ENCODE results near the gene SEC11A. TPM values are rescaled to one million over a fixed set of nuclear protein-coding genes. Genes with fewer than 3 reads are reported as not detected.
A peak's percentile ranks its signal among the peaks of the same experiment; 100 is the strongest.

SEC11A gene
- total RNA-seq, 1 experiment from 2014 or later, result 243 TPM

DNA sequence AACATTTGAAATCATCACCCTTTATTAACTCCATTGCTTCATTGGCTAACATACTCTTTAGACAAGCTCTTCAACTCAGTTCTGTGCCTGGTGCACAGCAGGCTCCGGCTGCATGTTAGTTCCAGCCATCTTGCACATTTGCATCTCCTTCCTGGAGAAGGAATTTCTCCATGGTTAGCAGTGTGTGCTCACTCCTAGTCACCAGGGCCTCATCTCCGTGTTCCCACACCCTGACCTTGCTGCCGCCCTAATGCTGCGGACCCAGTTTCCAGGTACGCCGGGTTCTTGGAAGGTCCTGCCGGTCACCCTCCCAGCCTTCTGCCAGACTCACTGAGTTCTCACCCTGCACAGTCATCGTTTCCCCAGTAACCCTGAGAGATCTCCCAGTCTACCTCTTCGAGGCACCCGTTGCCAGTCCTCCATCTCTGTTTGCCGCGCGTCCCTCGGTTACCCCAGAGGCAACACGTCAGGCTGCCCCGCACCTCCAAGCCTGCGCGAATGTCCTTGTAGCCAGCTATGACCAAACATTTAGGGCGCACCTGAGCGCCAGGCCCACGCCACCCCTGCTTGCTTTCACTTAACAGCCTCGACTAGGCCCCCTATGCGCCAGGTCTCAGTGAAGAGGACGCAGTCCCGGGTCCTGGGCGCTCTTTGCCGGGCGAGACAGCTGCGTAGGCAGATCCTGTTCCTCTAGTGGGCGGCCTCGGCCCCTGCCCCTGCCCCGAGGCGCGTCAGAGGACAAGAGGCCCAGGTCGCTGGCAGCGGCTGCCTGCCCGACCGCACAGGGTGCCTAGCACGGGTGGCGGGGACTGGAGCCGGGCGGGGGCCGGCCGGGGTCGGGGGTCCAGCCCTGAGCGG is 31.7 kb upstream of the SEC11A start:
- Mint-ChIP-seq H3K9me3 (ENCODE audit: low read depth, unreplicated experiment) (no peaks in the 10 kb centered on the region), H3K27me3 (ENCODE audit: unreplicated experiment) (no peaks in the 10 kb centered on the region), H3K27ac (ENCODE audit: unreplicated experiment) (peak overlapping the region; percentile 84), H3K4me3 (ENCODE audit: low read depth, unreplicated experiment) (peak overlapping the region; percentile 94), H3K36me3 (ENCODE audit: insufficient read depth, unreplicated experiment) (peaks cover 35% of the 10 kb centered on the region), H3K4me1 (ENCODE audit: low read depth, unreplicated experiment) (peaks cover 39% of the 10 kb centered on the region)
- TF ChIP-seq, protein P1, sequence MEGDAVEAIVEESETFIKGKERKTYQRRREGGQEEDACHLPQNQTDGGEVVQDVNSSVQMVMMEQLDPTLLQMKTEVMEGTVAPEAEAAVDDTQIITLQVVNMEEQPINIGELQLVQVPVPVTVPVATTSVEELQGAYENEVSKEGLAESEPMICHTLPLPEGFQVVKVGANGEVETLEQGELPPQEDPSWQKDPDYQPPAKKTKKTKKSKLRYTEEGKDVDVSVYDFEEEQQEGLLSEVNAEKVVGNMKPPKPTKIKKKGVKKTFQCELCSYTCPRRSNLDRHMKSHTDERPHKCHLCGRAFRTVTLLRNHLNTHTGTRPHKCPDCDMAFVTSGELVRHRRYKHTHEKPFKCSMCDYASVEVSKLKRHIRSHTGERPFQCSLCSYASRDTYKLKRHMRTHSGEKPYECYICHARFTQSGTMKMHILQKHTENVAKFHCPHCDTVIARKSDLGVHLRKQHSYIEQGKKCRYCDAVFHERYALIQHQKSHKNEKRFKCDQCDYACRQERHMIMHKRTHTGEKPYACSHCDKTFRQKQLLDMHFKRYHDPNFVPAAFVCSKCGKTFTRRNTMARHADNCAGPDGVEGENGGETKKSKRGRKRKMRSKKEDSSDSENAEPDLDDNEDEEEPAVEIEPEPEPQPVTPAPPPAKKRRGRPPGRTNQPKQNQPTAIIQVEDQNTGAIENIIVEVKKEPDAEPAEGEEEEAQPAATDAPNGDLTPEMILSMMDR (IDR thresholded peaks at IDR 0.05; ENCODE audit: unreplicated experiment), result no peak
- BruUV-seq (replicated peaks), result no TSS peak
- CTCF ChIA-PET, result interaction anchor here (0.6 to 3.3 kb wide), 4 partner anchors 13 to 545 kb away, joined by 3 to 15 read pairs (median 4); partner anchors contain the start of gene SEC11A
- peak; percentile 82 for DNase-seq
- intact Hi-C loops (cut with micrococcal nuclease; ENCODE audit: unreplicated experiment), result no loop called here

DNA sequence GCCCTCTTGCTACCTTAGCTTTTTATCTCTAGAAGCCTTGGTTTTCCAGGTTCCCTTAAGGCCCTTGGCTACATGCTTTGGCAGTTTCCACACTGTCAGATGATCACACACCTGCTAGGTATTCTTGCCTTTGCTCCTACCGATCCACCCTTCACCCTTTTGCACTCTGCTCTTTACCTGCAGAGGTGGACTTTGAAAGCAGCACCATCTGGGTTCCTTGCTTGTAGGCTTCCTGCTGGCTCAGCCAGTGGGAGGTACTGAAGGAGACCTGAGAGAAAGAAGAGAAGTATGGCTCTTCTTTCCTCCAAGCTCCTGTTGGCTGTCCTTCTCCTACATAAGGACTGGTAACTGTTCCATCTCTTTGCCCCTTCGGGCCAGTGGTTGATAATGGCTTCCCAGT is 25.2 kb upstream of the SEC11A start:
- TF ChIP-seq, protein P1 (IDR thresholded peaks at IDR 0.05; ENCODE audit: unreplicated experiment), result no peak
- peaks cover 26% of the 10 kb centered on the region for H3K4me1 Mint-ChIP-seq (ENCODE audit: low read depth, unreplicated experiment)
- no TSS peak for BruUV-seq (replicated peaks)
- no peak overlapping the region for H3K4me3 Mint-ChIP-seq (ENCODE audit: low read depth, unreplicated experiment)
- DNase-seq, result no peak
- H3K27ac Mint-ChIP-seq (ENCODE audit: unreplicated experiment), result no peak overlapping the region
- H3K27me3 Mint-ChIP-seq (ENCODE audit: unreplicated experiment), result no peaks in the 10 kb centered on the region
- no peaks in the 10 kb centered on the region for H3K9me3 Mint-ChIP-seq (ENCODE audit: low read depth, unreplicated experiment)
- CTCF ChIA-PET, result no interaction called here
- intact Hi-C loops (cut with micrococcal nuclease; ENCODE audit: unreplicated experiment), result no loop called here
- H3K36me3 Mint-ChIP-seq (ENCODE audit: insufficient read depth, unreplicated experiment), result no peaks in the 10 kb centered on the region

DNA sequence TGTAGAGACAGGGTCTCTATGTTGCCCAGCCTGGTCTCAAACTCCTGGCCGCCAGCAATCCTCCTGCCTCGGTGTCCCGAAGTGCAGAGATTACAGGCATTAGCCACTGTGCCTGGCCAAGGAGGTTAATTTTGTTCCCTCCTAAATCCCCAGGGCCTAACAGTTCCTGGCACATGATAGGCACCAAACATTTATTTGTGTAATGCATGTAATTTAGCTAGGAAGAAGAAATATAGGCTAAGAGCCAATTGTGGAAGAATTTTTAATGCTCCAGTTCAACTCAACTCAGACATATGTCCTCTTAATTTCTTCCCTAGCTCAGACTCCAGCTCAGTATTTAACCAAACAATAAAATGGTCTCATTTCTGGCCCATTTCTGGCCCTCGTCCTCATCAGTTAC is 24.8 kb upstream of the SEC11A start:
- H3K9me3 Mint-ChIP-seq (ENCODE audit: low read depth, unreplicated experiment), result no peaks in the 10 kb centered on the region
- TF ChIP-seq, protein P1 (IDR thresholded peaks at IDR 0.05; ENCODE audit: unreplicated experiment), result no peak
- no peaks in the 10 kb centered on the region for H3K27me3 Mint-ChIP-seq (ENCODE audit: unreplicated experiment)
- H3K27ac Mint-ChIP-seq (ENCODE audit: unreplicated experiment), result no peak overlapping the region
- DNase-seq, result no peak
- no peak overlapping the region for H3K4me3 Mint-ChIP-seq (ENCODE audit: low read depth, unreplicated experiment)
- intact Hi-C loops (cut with micrococcal nuclease; ENCODE audit: unreplicated experiment), result no loop called here
- H3K4me1 Mint-ChIP-seq (ENCODE audit: low read depth, unreplicated experiment), result peaks cover 25% of the 10 kb centered on the region
- no TSS peak for BruUV-seq (replicated peaks)
- H3K36me3 Mint-ChIP-seq (ENCODE audit: insufficient read depth, unreplicated experiment), result peaks cover 3% of the 10 kb centered on the region
- CTCF ChIA-PET, result no interaction called here

DNA sequence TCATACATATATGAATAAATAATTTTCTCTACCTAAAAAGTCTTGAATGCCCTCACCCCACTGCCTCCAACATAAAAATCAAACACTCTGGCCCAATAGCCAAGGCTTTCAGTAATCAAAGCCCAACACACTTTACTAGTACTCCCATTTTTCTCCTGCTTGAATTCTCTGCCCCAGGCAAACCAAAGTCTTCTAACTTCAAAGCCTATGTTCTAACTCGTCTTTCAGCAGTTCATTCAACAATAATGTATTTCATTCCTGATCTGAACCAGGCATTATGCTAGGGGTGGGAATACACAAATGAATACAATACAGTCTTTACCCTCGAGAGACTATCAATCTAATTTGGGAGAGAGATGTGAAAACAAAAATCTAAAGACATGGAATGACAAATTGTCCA is 21.1 kb upstream of the SEC11A start:
- Mint-ChIP-seq H3K4me3 (ENCODE audit: low read depth, unreplicated experiment) (no peak overlapping the region), H3K36me3 (ENCODE audit: insufficient read depth, unreplicated experiment) (peaks cover 27% of the 10 kb centered on the region), H3K9me3 (ENCODE audit: low read depth, unreplicated experiment) (no peaks in the 10 kb centered on the region), H3K4me1 (ENCODE audit: low read depth, unreplicated experiment) (peaks cover 52% of the 10 kb centered on the region), H3K27ac (ENCODE audit: unreplicated experiment) (peak overlapping the region; percentile 39), H3K27me3 (ENCODE audit: unreplicated experiment) (no peaks in the 10 kb centered on the region)
- no peak for DNase-seq
- CTCF ChIA-PET, result no interaction called here
- no TSS peak for BruUV-seq (replicated peaks)
- TF ChIP-seq, protein P1 (IDR thresholded peaks at IDR 0.05; ENCODE audit: unreplicated experiment), result no peak
- intact Hi-C loops (cut with micrococcal nuclease; ENCODE audit: unreplicated experiment), result no loop called here
